HL-60 (cell line): ENCODE results near the gene XIRP2.

Experiments
- CTCF ChIP-seq: IDR thresholded peaks from one replicate; pipeline ENCODE4 v1.5.1; 2011; ENCODE audit warnings: low read length, control low read depth, inconsistent platforms; ENCODE audit not compliant: insufficient read depth
- POLR2AphosphoS5 ChIP-seq: IDR thresholded peaks from 2 replicates; pipeline ENCODE4 v1.6.1; 2012; ENCODE audit warnings: low read depth

GRCh38 chr2:167049659-167050058 lies 161.4 kb downstream of the XIRP2 start:
- TF ChIP-seq CTCF (no peak), POLR2AphosphoS5 (no peak)
